ENCODE measurements around the gene C9orf85. TPM values are rescaled to one million over a fixed set of nuclear protein-coding genes. Genes with fewer than 3 reads are reported as not detected.

C9orf85 gene, protein sequence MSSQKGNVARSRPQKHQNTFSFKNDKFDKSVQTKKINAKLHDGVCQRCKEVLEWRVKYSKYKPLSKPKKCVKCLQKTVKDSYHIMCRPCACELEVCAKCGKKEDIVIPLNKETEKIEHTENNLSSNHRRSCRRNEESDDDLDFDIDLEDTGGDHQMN
- polyA plus RNA-seq (2011; rRNA removed) (15.1 and 24.6 TPM in 2 replicates), polyA plus RNA-seq (2017; fragmentation: RNase III; extraction: RNeasy Plus Mini Kit Qiagen cat#74134 plus additional on column Dnase treatment) (15.9 to 19.0 TPM (median 16.9 TPM) in 3 replicates), polyA minus RNA-seq (2011; rRNA and poly(A)+ RNA removed) (5.1 and 5.4 TPM in 2 replicates)
- polyA plus RNA-seq (2012; cell fraction: cytosol; rRNA removed) = 7.6 and 7.8 TPM in 2 replicates
- polyA plus RNA-seq (2012; cell fraction: nucleus; rRNA removed) = 2.4 and 3.0 TPM in 2 replicates

DNA sequence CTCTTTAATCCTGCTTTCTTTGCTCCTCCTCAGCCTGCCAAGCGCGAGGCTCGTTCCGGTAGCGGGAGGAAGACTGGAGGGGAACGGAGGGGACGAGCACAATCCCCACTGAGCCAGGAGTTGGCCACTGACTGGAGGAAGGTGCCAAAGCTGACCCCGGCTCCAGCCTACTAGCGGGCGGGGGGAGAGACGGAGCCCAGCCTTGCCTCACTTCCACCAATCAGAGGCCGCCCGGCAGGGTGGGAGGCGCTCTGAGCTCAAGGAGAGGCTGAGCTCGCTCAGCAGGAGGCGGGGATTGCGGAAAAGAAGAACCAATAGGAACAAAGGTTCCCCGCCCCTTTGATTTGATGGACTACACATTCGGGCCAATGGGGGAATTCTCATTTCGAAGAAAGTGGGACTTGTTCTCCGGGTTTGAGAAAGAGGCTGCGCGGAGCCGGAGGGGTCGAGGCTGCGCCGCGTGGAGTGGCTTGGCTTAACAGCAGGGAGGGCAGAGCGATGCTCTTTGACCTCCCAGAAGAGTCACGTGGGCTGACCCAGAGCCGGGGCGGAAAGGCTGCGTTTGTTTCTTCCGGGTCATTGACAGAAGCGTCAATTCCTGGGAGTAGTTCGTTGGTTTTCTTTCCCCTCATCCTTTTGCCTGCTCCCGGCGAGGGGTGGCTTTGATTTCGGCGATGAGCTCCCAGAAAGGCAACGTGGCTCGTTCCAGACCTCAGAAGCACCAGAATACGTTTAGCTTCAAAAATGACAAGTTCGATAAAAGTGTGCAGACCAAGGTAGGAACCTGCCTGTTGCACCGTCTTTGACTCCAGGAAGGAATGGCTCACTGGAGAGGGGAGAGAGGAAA, at the start of gene C9orf85, which contains the start of gene ABHD17B:
TSS of gene C9orf85 (plus strand) at position 579 of the 847 bp plus-strand sequence. CDS start at position 675, 96 bp downstream.
TSS of gene ABHD17B (minus strand) at position 133 of the 847 bp plus-strand sequence. CDS start 36,113 bp downstream, outside the sequence.
- CTCF ChIA-PET = interaction anchor here (1.4 kb wide), 3 partner anchors 8 to 127 kb away, joined by 3 read pairs; no protein-coding TSS in a partner anchor
- peak within 1 kb of the TSS; percentile 89 for H3K4me2 ChIP-seq
- FAIRE-seq = peak; percentile 97
- POLR2A ChIA-PET = interaction anchor here (0.6 to 1.8 kb wide), 18 partner anchors 9 to 627 kb away, joined by 3 to 11 read pairs (median 4); partner anchors contain the start of gene CEMIP2
- H3K27ac ChIP-seq = peak within 1 kb of the TSS; percentile 84 to 94
- ATAC-seq = peak; percentile 94 to 97
- no peaks in the 10 kb centered on the region for H3K9me3 ChIP-seq
- peak; percentile 96 to 99 for DNase-seq (ENCODE audit: low read depth in 1 of 2, low spot score in 1 of 2)
- WGBS (ENCODE audit: missing lambda C conversion rate) = 2% methylated on average over 45 of the region's 45 CpGs
- peaks cover 31% of the 10 kb centered on the region; the same call in 2 of the 3 replicates for H3K4me1 ChIP-seq
- H3K4me3 ChIP-seq = peak within 1 kb of the TSS; percentile 89
- TF ChIP-seq RCOR1 (IDR thresholded peaks at IDR 0.05; ENCODE audit: low read depth, low read length) (no peak), CEBPB (IDR thresholded peaks at IDR 0.05) (0 out of 4 replicates have a peak, but pooled peaks of 1 of the 2 experiments have one; percentile 3), MAZ (IDR thresholded peaks at IDR 0.05; ENCODE audit: borderline replicate concordance, low read depth, low read length) (no peak), EHMT2 (IDR thresholded peaks at IDR 0.05; ENCODE audit: low read depth) (no peak), MYC (IDR thresholded peaks at IDR 0.05; ENCODE audit: borderline replicate concordance, low read length) (peak; percentile 94), CBX8 (IDR thresholded peaks at IDR 0.05) (no peak), CBX2 (IDR thresholded peaks at IDR 0.05; ENCODE audit: borderline replicate concordance, low read depth) (no peak), ZFP36 (IDR thresholded peaks at IDR 0.05; ENCODE audit: borderline replicate concordance, partially characterized antibody) (no peak), NFE2L2 (conservative IDR thresholded peaks at IDR 0.05; ENCODE audit: low read length) (no peak), FOXS1 (CRISPR knock-in tag; IDR thresholded peaks at IDR 0.05) (no peak), HEYL (CRISPR knock-in tag; IDR thresholded peaks at IDR 0.05) (no peak), BHLHE40 (IDR thresholded peaks at IDR 0.05; ENCODE audit: low read depth, low read length) (no peak), CHD2 (IDR thresholded peaks at IDR 0.05; ENCODE audit: low read length, partially characterized antibody) (no peak), NPAS2 (CRISPR knock-in tag; IDR thresholded peaks at IDR 0.05; ENCODE audit: borderline replicate concordance) (no peak), KDM5A (IDR thresholded peaks at IDR 0.05) (0 out of 2 replicates have a peak, but pooled peaks have one; percentile 55), SREBF2 (IDR thresholded peaks at IDR 0.05) (no peak), MAFK (IDR thresholded peaks at IDR 0.05; ENCODE audit: partially characterized antibody) (no peak), JUNB (IDR thresholded peaks at IDR 0.05) (no peak), TP53 (CRISPR knock-in tag; IDR thresholded peaks at IDR 0.05) (no peak), POLR2AphosphoS2 (conservative IDR thresholded peaks at IDR 0.05; ENCODE audit: low read length) (no peak), ZNF302 (CRISPR knock-in tag; IDR thresholded peaks at IDR 0.05) (no peak), HOXB13 (CRISPR knock-in tag; IDR thresholded peaks at IDR 0.05; ENCODE audit: low read depth) (no peak), PHF8 (IDR thresholded peaks at IDR 0.05; ENCODE audit: borderline replicate concordance, low read depth) (peak; percentile 61; the same call in 1 of the 2 replicates), RAD21 (conservative IDR thresholded peaks at IDR 0.05 in 1 of 2, IDR thresholded peaks at IDR 0.05 in 1 of 2) (no peak), POLR2A (IDR thresholded peaks at IDR 0.05; ENCODE audit: low read length) (peak; percentile 100)
- TF ChIP-seq, protein P1, sequence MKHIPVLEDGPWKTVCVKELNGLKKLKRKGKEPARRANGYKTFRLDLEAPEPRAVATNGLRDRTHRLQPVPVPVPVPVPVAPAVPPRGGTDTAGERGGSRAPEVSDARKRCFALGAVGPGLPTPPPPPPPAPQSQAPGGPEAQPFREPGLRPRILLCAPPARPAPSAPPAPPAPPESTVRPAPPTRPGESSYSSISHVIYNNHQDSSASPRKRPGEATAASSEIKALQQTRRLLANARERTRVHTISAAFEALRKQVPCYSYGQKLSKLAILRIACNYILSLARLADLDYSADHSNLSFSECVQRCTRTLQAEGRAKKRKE (CRISPR knock-in tag; IDR thresholded peaks at IDR 0.05; ENCODE audit: low read depth) = no peak
- TF ChIP-seq, protein P2, sequence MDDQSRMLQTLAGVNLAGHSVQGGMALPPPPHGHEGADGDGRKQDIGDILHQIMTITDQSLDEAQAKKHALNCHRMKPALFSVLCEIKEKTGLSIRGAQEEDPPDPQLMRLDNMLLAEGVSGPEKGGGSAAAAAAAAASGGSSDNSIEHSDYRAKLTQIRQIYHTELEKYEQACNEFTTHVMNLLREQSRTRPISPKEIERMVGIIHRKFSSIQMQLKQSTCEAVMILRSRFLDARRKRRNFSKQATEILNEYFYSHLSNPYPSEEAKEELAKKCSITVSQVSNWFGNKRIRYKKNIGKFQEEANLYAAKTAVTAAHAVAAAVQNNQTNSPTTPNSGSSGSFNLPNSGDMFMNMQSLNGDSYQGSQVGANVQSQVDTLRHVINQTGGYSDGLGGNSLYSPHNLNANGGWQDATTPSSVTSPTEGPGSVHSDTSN (IDR thresholded peaks at IDR 0.05) = peak; percentile 51; the same call in 1 of the 2 replicates
- TF ChIP-seq, protein P3, sequence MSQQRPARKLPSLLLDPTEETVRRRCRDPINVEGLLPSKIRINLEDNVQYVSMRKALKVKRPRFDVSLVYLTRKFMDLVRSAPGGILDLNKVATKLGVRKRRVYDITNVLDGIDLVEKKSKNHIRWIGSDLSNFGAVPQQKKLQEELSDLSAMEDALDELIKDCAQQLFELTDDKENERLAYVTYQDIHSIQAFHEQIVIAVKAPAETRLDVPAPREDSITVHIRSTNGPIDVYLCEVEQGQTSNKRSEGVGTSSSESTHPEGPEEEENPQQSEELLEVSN (IDR thresholded peaks at IDR 0.05; ENCODE audit: borderline replicate concordance, low read depth) = peak; percentile 77
- TF ChIP-seq, protein P4, sequence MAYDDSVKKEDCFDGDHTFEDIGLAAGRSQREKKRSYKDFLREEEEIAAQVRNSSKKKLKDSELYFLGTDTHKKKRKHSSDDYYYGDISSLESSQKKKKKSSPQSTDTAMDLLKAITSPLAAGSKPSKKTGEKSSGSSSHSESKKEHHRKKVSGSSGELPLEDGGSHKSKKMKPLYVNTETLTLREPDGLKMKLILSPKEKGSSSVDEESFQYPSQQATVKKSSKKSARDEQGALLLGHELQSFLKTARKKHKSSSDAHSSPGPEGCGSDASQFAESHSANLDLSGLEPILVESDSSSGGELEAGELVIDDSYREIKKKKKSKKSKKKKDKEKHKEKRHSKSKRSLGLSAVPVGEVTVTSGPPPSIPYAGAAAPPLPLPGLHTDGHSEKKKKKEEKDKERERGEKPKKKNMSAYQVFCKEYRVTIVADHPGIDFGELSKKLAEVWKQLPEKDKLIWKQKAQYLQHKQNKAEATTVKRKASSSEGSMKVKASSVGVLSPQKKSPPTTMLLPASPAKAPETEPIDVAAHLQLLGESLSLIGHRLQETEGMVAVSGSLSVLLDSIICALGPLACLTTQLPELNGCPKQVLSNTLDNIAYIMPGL (CRISPR knock-in tag; IDR thresholded peaks at IDR 0.05; ENCODE audit: borderline replicate concordance) = no peak
- TF ChIP-seq, protein P5, sequence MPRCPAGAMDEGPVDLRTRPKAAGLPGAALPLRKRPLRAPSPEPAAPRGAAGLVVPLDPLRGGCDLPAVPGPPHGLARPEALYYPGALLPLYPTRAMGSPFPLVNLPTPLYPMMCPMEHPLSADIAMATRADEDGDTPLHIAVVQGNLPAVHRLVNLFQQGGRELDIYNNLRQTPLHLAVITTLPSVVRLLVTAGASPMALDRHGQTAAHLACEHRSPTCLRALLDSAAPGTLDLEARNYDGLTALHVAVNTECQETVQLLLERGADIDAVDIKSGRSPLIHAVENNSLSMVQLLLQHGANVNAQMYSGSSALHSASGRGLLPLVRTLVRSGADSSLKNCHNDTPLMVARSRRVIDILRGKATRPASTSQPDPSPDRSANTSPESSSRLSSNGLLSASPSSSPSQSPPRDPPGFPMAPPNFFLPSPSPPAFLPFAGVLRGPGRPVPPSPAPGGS (IDR thresholded peaks at IDR 0.05) = peak; percentile 84; the same call in 2 of the 3 replicates
- TF ChIP-seq, protein P6, sequence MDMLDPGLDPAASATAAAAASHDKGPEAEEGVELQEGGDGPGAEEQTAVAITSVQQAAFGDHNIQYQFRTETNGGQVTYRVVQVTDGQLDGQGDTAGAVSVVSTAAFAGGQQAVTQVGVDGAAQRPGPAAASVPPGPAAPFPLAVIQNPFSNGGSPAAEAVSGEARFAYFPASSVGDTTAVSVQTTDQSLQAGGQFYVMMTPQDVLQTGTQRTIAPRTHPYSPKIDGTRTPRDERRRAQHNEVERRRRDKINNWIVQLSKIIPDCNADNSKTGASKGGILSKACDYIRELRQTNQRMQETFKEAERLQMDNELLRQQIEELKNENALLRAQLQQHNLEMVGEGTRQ (IDR thresholded peaks at IDR 0.05) = peak; percentile 96
- TF ChIP-seq, protein P7, sequence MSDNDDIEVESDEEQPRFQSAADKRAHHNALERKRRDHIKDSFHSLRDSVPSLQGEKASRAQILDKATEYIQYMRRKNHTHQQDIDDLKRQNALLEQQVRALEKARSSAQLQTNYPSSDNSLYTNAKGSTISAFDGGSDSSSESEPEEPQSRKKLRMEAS (IDR thresholded peaks at IDR 0.05) = peak; percentile 94
